Right cardiac atrium (tissue), 5 donors: ENCODE data around the gene CLEC3B. TPM values are rescaled to one million over a fixed set of nuclear protein-coding genes. Genes with fewer than 3 reads are reported as not detected.
"Not testable (repeated sequence)": the region's sequence is repeated elsewhere in the genome, so short reads cannot be mapped to it uniquely, and the experiment has no call there.

Experiments
- ATAC-seq, 2 donors: fragments of 200-7000 bp; cut with Tn5 transposase; one replicate each; pipeline versions ENCODE4 v1.8.0 to v1.9.1; 2020; ENCODE audit warnings: moderate library complexity in 2 of 2, mild to moderate bottlenecking in 1 of 2
- DNase-seq, 3 donors: peaks; one replicate each; pipeline ENCODE4 v3.0.0-alpha.2; 2020
- H3K27ac ChIP-seq: one replicate; pipeline ENCODE4 v1.5.1; 2013; ENCODE audit warnings: mild to moderate bottlenecking, low read length, control low read depth, moderate library complexity
- H3K27me3 ChIP-seq: one replicate; pipeline ENCODE4 v1.6.1; 2013; ENCODE audit not compliant: control insufficient read depth, insufficient read depth
- H3K4me1 ChIP-seq: one replicate; pipeline ENCODE4 v1.6.1; 2013; ENCODE audit warnings: low read length; ENCODE audit not compliant: control insufficient read depth, insufficient read depth
- H3K4me3 ChIP-seq: one replicate; pipeline ENCODE4 v1.5.1; 2013; ENCODE audit warnings: low read length, control low read depth
- H3K9me3 ChIP-seq: one replicate; pipeline ENCODE4 v1.6.1; 2013; ENCODE audit warnings: low read length; ENCODE audit not compliant: control insufficient read depth
- WGBS: extraction: QIAGEN DNeasy Blood & Tissue Kit; methylation state at CpG from one replicate; pipeline ENCODE4 v1.1.7; 2013; 5-methylcytosine and 5-hydroxymethylcytosine counted together
- intact Hi-C, 4 donors: fragments of 100-400 bp; cut with DNase I; formaldehyde crosslinking; loops; one replicate each; pipeline versions ENCODE4 v1.11.0 to v1.14.0; 2022 to 2023
- polyA plus RNA-seq: library from polyadenylated mRNA; stranded (reverse); fragments of 200-250 nt; gene quantifications from one replicate; pipeline ENCODE4 v1.2.3, GENCODE V29; 2013
- total RNA-seq, 4 donors: library from RNA; stranded (reverse); fragmentation: NEBNext Ultra II Directional; extraction: Animal tissue kit (Norgen Biotek cat#: 25700); gene quantifications; one replicate each; pipeline ENCODE4 v1.2.1, GENCODE V29; 2021
- donor health status: healthy with polysubstance abuse.
- donor health status: DM: no; HTN: yes; CAD: no.
- donor health status: DM: no; HTN: no; CAD: no.
- donor health status: DM: no; HTN: yes; CAD: no; lungs with severe emphysema.
- donor health status: DM: yes; HTN: yes; CAD: no.

Gene CLEC3B
- total and polyA plus RNA-seq, 5 donors: 133 to 451 (median 169) TPM

DNA sequence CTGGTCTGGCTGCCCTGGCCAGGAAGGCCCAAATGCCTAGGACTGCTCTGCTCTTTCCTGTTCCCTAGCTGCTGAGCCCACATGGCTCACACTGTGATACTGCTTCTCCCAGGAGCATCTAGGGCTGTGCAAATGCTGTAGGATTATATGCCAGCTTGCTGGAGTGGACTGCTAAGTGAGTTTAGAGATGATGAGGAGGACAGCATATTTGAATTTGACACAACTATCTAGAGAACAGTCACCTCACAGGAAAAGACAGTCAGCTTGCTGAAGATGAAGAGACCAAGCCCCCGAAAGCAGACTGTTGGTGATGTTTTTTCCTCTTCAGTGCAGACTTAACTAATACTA, 39.2 kb downstream of the CLEC3B start:
- intact Hi-C loops: no loop called here
- Histone ChIP-seq H3K9me3 (no peaks in the 10 kb centered on the region), H3K27ac (peak overlapping the region; percentile 25), H3K4me1 (peaks cover 5% of the 10 kb centered on the region), H3K4me3 (no peak overlapping the region), H3K27me3 (no peaks in the 10 kb centered on the region)
- no peak for DNase-seq
- WGBS: 100% methylated on average over 1 of the region's 1 CpG
- ATAC-seq: peak; percentile 23 to 25

GRCh38 chr3:45066109-45066801, 40.2 kb downstream of the CLEC3B start:
- no peak overlapping the region for H3K27ac ChIP-seq
- no peaks in the 10 kb centered on the region for H3K27me3 ChIP-seq
- DNase-seq (no peak), ATAC-seq (no peak)
- no peak overlapping the region for H3K4me3 ChIP-seq
- no peaks in the 10 kb centered on the region for H3K9me3 ChIP-seq
- H3K4me1 ChIP-seq: peaks cover 5% of the 10 kb centered on the region
- intact Hi-C loops: no loop called here
- 88% methylated on average over 3 of the region's 3 CpGs for WGBS

GRCh38 chr3:45067486-45067885, 41.4 kb downstream of the CLEC3B start:
- Histone ChIP-seq H3K27ac (no peak overlapping the region), H3K27me3 (no peaks in the 10 kb centered on the region), H3K9me3 (no peaks in the 10 kb centered on the region), H3K4me1 (peaks cover 5% of the 10 kb centered on the region), H3K4me3 (no peak overlapping the region)
- DNase-seq: no peak
- ATAC-seq: no peak
- 78% methylated on average over 3 of the region's 4 CpGs for WGBS
- intact Hi-C loops: no loop called here

DNA sequence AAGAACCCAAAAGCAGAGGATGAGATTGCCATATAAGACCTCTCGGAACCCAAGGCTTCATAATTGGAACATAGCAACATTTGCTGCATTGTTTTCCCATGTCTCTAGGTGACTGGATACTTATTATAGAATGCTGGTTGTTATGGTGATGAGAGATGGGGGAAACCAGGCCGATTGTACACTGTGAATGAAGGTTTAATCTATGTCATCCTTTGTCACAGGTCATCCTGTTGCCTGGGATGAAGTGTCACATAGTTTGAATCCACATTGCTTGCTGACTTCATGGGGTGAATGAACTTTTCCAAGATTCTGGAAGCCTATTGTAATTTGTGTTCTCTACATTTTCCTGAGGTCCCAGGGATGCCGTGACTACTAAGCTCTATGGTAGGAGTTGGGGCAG, 41.8 kb downstream of the CLEC3B start:
- ATAC-seq: no peak
- Histone ChIP-seq H3K4me1 (peaks cover 5% of the 10 kb centered on the region), H3K27me3 (no peaks in the 10 kb centered on the region), H3K4me3 (no peak overlapping the region), H3K9me3 (no peaks in the 10 kb centered on the region), H3K27ac (no peak overlapping the region)
- intact Hi-C loops: no loop called here
- no peak for DNase-seq
- WGBS: 74% methylated on average over 3 of the region's 3 CpGs

DNA sequence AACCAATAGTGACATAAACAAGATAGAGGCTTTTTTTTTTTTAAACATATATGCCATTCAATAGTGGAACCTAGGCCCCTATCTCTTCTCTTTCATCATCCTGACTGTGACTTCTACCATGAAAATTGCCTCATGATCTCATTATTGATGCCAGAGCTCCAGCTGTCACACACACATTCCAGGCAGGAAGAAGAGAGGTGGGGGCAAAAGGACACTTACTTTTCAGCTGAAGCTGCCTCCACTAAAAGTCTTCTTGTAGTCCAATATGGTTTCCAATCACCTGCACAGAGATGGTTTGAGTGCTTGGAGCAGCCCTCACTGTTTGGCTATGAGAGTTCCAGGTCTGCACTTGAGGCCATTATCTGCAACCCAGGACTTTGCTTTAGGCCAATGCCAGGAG, 45.0 kb downstream of the CLEC3B start:
- no peak overlapping the region for H3K4me3 ChIP-seq
- no peak for DNase-seq

DNA sequence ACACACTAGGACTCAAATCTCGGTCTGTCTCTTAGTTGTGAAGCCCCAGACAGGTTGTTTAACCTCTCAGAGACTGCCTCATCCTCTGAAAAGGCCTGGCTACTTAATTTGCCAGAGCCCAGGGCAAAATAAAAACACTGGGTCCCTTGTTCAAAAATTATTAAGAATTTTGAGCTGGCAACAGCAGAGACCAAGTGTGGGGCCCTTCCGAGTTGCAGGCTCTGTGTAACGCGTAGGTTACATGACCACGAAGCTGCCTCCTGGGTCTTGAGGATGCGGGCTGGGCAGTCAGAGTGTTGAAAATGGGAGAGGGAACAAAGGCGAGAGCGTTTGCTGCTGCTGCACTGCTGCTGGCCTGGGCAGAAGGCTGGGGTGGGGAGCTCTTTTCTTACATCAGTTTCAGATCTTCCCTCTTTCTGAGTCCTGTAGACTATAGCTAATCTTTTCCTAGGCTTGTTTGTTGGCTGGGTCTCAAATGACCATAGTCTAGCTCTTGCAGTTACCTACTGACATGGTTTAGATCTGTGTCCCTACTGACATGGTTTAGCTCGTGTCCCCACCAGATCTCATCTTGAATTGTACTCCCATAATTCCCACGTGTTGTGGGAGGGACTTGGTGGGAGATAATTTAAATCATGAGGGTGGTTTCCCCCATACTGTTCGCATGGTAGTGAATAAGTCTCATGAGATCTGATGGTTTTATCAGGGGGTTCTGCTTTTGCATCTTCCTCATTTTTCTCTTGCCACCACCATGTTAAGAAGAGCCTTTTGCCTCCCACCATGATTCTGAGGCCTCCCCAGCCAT, 49.9 kb downstream of the CLEC3B start:
- DNase-seq (no peak), ATAC-seq (no peak)
- no peaks in the 10 kb centered on the region for H3K4me1 ChIP-seq
- no peaks in the 10 kb centered on the region for H3K27me3 ChIP-seq
- no peaks in the 10 kb centered on the region for H3K9me3 ChIP-seq
- intact Hi-C loops: no loop called here
- H3K4me3 ChIP-seq: no peak overlapping the region
- no peak overlapping the region for H3K27ac ChIP-seq
- WGBS: 73% methylated on average over 11 of the region's 11 CpGs

More for the DNA sequence above, 45.0 kb downstream of the CLEC3B start:
- Histone ChIP-seq H3K27me3 (no peaks in the 10 kb centered on the region), H3K27ac (no peak overlapping the region), H3K9me3 (no peaks in the 10 kb centered on the region), H3K4me1 (no peaks in the 10 kb centered on the region)
- no peak for ATAC-seq
- intact Hi-C loops: no loop called here

- WGBS: 38% methylated on average over 1 of the region's 1 CpG
- H3K27me3 ChIP-seq, DNase-seq, H3K27ac ChIP-seq, intact Hi-C loops, ATAC-seq, H3K4me3 ChIP-seq, H3K9me3 ChIP-seq, H3K4me1 ChIP-seq: not testable (repeated sequence)
These were observed 52.2 kb downstream of the CLEC3B start for GRCh38 chr3:45078256-45078655.

DNA sequence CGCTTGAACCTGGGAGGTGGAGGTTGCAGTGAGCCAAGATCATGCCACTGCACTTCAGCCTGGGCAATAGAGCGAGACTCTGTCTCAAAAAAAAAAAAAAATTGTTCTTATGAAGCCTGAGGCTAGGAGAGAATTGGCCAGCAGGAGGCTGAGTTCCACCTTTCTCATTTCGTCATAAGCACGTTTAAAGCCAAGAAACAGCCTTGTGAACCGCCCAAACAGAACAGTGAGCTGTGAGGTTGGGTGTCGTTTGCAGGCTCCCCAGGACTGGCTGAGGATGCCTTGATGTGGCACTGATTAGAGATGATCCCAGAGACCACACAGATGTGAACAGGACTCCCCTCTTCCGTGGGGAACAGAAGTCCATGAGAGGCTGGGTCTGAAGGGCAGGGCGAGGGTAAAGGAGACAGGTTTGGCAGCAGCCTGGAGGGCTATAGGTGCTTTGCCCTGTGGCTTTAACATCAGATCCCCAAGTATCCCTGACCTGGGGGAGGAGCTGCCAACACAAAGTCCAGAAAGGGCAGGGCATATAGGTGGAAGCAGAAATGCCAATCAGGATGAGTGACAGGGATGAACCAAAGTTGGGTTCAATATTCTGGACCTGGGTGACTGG, 52.9 kb downstream of the CLEC3B start:
- WGBS: 83% methylated on average over 8 of the region's 8 CpGs
- no peak for ATAC-seq
- Histone ChIP-seq H3K9me3 (no peaks in the 10 kb centered on the region), H3K27me3 (no peaks in the 10 kb centered on the region), H3K4me1 (no peaks in the 10 kb centered on the region), H3K4me3 (no peak overlapping the region), H3K27ac (no peak overlapping the region)
- no peak for DNase-seq
- intact Hi-C loops: no loop called here

GRCh38 chr3:45079715-45080114, 53.6 kb downstream of the CLEC3B start:
- peak in 1 of 2 donors; percentile 14 for ATAC-seq

DNA sequence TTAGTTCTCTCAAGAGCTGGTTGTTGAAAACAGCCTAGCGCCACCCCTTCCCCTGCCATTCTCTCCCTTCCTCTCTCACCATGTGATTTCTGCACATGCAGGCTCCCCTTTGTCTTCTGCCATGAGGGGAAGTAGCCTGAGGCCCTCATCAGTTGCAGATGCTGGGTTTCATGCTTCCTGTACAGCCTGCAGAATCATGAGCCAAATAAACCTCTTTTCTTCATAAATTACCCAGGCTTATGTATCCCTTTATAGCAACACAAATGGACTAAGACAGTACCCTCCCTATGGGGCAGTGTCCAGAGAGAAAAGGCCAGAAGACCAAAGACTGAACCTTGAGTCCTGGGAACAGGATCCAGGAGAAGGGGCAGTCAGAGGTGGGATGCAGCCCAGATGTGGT, 54.7 kb downstream of the CLEC3B start:
- WGBS: 90% methylated on average over 1 of the region's 1 CpG
- intact Hi-C loops: no loop called here
- H3K9me3 ChIP-seq: no peaks in the 10 kb centered on the region
- no peak overlapping the region for H3K4me3 ChIP-seq
- no peak for DNase-seq
- H3K27me3 ChIP-seq: no peaks in the 10 kb centered on the region
- no peaks in the 10 kb centered on the region for H3K4me1 ChIP-seq
- no peak overlapping the region for H3K27ac ChIP-seq
- no peak for ATAC-seq

More at GRCh38 chr3:45079715-45080114, 53.6 kb downstream of the CLEC3B start:
- Histone ChIP-seq H3K9me3 (no peaks in the 10 kb centered on the region), H3K4me1 (no peaks in the 10 kb centered on the region), H3K4me3 (no peak overlapping the region), H3K27ac (no peak overlapping the region), H3K27me3 (no peaks in the 10 kb centered on the region)
- intact Hi-C loops: no loop called here
- 70% methylated on average over 1 of the region's 1 CpG for WGBS
- DNase-seq: no peak

- ATAC-seq: peak in 1 of 2 donors; percentile 12
- no peak for DNase-seq
- no peaks in the 10 kb centered on the region for H3K27me3 ChIP-seq
- WGBS: 76% methylated on average over 2 of the region's 2 CpGs
- H3K27ac ChIP-seq: no peak overlapping the region
- intact Hi-C loops: no loop called here
- no peaks in the 10 kb centered on the region for H3K9me3 ChIP-seq
- H3K4me3 ChIP-seq: no peak overlapping the region
- H3K4me1 ChIP-seq: no peaks in the 10 kb centered on the region
These were observed 55.5 kb downstream of the CLEC3B start for GRCh38 chr3:45081506-45082141.
